NK-92 (cell line): ENCODE data around the gene MS4A18.

ENCODE experiments used
- DNase-seq: peaks from one replicate; lab custom pipeline; 2025; ENCODE audit not compliant: unreplicated experiment; lab: John Stamatoyannopoulos, UW

MS4A18 gene

DNA sequence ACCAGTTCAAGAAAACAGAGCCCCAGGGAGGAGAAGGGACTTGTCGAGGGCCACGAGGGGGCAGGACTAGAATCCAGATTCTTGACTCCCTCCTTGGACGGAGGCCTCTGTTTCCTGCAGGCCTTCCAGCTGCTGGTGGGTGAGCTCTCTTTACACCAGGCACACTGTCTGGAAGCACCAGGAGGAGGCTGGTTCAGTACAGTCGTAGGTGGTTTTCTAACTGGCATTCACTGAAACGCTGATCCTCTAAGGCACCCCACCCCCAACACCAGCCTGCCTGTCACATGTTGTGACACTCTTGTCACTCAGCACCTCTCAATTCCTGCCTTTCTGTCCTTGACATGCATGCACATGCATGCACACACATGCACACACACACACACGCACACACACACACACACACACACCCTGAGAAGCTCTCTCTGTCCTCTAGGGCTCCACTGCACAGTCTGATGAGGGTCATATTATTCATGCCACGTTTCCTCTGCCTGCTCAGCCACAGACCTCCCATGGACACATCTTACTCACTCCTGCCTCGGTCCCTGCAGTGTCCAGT lies 61.4 kb downstream of the MS4A18 start:
- no peak for DNase-seq

DNA sequence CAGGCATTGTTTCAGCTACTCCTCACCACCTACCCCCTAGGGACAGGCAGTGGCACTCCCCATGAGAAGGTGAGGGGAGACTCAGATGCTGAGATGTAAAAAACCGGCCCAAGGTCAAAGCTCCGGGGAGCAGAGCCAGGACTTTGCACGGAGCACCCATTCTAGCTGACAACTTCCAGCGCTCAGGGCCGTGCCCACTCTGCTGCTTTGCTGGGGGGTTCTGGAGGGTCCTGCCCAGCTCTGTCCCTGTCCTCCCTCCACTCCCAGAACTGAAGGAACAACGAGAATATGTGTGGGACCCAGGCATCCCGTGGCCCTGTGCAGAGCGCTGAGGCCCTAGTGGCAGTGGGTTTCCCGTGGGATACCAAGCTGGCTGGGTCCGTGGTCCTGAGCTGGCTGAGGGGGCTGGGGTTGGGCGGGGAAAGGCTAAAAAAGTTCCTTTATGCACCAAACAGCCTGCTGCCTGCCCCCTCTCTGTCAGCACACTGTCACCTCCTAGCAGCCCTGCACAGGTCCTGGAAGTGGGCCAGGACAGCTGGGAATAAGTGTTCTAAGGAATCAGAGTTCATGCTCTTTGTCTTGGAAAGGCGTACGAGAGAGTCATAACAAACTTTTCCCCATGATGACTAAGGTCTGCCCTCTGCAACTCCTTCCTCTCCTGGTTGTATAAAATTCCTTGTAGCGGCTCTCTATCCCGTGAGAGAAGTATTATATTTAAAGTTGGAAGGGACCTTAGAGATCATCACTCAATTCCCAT lies 62.5 kb downstream of the MS4A18 start:
- DNase-seq, result no peak

DNA sequence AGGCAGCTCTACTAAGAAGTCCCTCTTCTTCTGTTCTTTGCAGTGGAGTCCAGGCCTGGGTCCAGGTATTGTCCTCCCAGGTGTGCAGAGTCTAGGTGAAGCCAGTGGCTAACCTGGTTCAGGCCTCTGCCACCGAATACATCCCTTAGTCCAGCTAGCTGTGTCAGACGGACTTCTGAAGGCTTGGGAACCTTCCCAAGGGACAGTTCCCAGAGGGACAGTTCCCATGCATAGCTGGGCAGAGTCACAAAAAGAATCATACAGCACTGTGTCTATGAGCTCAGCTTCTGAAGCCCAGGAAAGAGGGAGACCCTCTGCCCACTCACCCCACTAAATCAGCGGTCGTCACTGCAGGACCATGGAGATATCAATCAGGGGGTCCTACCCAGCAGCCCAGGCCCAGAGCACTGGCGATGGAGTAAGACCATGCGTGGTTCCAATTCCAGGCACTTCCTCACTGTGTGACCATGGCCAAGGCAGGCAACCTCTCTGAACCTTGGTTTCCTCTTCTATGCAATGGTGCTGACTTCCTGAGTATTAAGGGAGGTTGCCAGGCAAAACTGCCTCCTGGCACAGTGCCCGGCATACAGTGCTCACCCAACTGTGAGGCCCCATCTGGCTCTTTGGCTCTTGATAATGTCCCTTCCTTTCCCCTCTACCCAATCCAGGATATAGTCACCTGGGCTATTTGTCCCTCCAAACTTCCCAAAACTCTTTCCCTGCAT lies 64.0 kb downstream of the MS4A18 start:
- no peak for DNase-seq

DNA sequence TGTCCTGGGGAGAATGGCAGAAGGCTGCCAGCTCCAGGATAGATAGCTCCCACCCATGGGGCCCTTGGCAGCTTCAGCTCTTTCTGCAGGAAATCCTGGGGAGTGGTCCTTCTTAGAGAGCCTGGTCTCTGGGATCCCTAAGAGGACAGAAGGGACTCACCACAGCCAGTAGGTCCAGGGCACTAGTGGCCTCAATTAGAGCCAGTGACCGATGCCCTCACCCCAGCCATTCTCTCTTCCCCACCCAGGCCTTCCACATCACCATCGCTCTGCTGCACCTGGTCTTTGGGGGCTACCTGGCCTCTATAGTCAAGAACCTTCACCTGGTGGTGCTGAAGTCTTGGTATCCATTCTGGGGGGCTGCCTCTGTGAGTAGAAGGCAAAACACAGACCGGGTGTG lies 66.2 kb downstream of the MS4A18 start:
- no peak for DNase-seq

DNA sequence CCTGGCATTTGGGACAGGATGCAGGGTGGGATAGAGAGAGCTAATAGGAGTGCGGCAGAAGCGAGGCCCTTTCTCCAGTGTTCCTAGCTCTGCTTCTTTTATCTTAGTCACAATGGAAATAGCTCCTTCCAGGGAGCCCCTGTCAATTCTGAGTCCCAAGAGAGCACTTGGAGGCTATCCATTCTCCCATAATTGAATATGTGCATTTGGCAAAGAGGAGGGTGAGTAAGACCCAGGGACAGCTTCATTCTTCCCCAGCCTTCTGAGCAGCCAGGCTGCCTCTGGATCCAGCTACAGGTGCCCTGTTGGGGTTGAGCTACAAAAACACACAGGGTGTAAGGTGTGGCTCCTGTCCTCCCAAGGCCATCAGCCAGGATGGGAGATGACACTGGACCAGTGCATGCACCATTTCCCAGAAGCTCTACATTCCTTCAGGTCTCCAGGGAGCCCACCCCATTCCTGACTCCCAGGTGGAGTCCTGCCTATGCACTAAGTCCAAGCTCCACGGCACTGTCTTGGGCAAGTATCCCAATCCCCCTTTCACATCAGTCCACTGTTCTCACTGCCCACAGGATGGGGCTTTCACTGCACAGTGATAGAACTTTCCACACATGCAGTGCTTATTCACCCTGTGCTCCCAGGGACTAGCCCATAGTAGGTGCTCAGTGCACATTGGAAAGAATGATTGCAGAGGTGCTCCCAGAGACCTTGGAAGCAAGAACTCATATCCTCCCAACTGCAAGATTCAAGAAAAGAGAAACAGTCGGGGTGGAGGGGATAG lies 66.8 kb downstream of the MS4A18 start:
- DNase-seq, result no peak

DNA sequence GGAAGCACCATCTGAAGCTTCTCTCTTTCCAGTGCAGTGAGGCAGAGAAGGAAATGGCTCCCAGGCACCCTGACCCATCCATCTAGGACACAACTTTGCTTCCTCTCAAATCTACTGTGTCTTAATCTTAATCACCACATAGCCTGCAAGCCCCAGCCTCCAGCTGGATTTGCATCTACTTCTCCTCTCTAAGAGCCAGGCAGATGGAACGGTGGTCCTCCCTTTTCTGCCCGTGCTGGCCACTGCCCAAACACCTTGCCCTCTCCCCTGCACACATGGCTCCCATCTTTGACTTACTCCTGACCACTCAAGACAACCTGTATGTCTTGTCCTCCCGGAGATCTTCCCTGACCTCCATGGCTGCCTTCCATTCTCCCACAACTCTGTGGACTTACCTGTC lies 68.0 kb downstream of the MS4A18 start:
- no peak for DNase-seq
